HepG2 (cell line): Measurements from ENCODE around the gene HSPA4L.

Experiments used
- ATF3 ChIP-seq: sonication (generic); formaldehyde crosslinking; IDR thresholded peaks from 2 replicates; pipeline ENCODE4 v1.4.0; 2020; ENCODE audit warnings: missing genetic modification reagents
- ETV6 ChIP-seq: sonication (generic); formaldehyde crosslinking; conservative IDR thresholded peaks from 2 replicates; pipeline ENCODE4 v1.4.0; 2020; ENCODE audit warnings: missing genetic modification reagents
- NONO ChIP-seq, 2 experiments: fragments of 450-650 bp in 1 of 2; sonication (generic) in 1 of 2; formaldehyde crosslinking in 1 of 2; IDR thresholded peaks in 1 of 2; conservative IDR thresholded peaks in 1 of 2; 2 replicates each; pipeline versions ENCODE4 v1.6.1 to v1.8.0; 2017 to 2022; ENCODE audit warnings: mild to moderate bottlenecking in 1 of 2, missing genetic modification reagents in 1 of 2, moderate library complexity in 1 of 2
- TAF1 ChIP-seq: sonication (generic); formaldehyde crosslinking; IDR thresholded peaks from 2 replicates; pipeline ENCODE4 v1.4.0; 2020; ENCODE audit warnings: missing genetic modification reagents
- THRA ChIP-seq: sonication (generic); formaldehyde crosslinking; IDR thresholded peaks from 2 replicates; pipeline ENCODE4 v1.4.0; 2020; ENCODE audit warnings: missing genetic modification reagents, borderline replicate concordance
- ZFP36 ChIP-seq: fragments of 150-350 bp; IDR thresholded peaks from 2 replicates; pipeline ENCODE4 v1.6.1; 2018; ENCODE audit warnings: borderline replicate concordance, low read length, low read depth; ENCODE audit not compliant: partially characterized antibody
- TF ChIP-seq, protein P1 (sequence below): sonication (generic); formaldehyde crosslinking; IDR thresholded peaks from 2 replicates; pipeline ENCODE4 v1.5.0; 2020; ENCODE audit warnings: mild to moderate bottlenecking, missing genetic modification reagents, moderate library complexity
- TF ChIP-seq, protein P2 (sequence below): sonication (generic); formaldehyde crosslinking; IDR thresholded peaks from 2 replicates; pipeline ENCODE4 v1.5.0; 2020; ENCODE audit warnings: mild to moderate bottlenecking, missing genetic modification reagents, borderline replicate concordance

DNA sequence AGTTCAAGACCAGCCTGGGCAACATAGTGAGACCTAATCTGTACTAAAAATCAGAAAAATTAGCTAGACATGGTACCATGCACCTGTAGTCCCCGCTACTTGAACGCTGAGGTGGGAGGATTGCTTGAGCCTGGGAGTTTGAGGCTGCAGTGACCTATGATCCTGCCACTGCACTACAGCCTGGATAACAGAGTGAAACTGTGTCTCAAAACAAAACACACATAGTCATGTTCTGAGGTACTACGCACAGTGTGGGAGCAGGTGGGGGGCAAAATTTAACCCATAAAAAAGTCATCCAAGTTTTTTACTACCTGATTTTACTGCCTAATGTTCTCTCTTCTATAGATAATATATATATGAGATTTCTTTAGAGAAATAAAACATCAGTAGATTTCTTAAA, 28.4 kb downstream of the HSPA4L start:
- TF ChIP-seq, protein P1, sequence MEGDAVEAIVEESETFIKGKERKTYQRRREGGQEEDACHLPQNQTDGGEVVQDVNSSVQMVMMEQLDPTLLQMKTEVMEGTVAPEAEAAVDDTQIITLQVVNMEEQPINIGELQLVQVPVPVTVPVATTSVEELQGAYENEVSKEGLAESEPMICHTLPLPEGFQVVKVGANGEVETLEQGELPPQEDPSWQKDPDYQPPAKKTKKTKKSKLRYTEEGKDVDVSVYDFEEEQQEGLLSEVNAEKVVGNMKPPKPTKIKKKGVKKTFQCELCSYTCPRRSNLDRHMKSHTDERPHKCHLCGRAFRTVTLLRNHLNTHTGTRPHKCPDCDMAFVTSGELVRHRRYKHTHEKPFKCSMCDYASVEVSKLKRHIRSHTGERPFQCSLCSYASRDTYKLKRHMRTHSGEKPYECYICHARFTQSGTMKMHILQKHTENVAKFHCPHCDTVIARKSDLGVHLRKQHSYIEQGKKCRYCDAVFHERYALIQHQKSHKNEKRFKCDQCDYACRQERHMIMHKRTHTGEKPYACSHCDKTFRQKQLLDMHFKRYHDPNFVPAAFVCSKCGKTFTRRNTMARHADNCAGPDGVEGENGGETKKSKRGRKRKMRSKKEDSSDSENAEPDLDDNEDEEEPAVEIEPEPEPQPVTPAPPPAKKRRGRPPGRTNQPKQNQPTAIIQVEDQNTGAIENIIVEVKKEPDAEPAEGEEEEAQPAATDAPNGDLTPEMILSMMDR (CRISPR knock-in tag): no peak
- no peak for TF ChIP-seq TAF1
- no peak for TF ChIP-seq NONO (IDR thresholded peaks at IDR 0.05)
- no peak for TF ChIP-seq NONO (CRISPR knock-in tag; conservative IDR thresholded peaks at IDR 0.05)
- no peak for TF ChIP-seq ATF3 (CRISPR knock-in tag)
- TF ChIP-seq, protein P2, sequence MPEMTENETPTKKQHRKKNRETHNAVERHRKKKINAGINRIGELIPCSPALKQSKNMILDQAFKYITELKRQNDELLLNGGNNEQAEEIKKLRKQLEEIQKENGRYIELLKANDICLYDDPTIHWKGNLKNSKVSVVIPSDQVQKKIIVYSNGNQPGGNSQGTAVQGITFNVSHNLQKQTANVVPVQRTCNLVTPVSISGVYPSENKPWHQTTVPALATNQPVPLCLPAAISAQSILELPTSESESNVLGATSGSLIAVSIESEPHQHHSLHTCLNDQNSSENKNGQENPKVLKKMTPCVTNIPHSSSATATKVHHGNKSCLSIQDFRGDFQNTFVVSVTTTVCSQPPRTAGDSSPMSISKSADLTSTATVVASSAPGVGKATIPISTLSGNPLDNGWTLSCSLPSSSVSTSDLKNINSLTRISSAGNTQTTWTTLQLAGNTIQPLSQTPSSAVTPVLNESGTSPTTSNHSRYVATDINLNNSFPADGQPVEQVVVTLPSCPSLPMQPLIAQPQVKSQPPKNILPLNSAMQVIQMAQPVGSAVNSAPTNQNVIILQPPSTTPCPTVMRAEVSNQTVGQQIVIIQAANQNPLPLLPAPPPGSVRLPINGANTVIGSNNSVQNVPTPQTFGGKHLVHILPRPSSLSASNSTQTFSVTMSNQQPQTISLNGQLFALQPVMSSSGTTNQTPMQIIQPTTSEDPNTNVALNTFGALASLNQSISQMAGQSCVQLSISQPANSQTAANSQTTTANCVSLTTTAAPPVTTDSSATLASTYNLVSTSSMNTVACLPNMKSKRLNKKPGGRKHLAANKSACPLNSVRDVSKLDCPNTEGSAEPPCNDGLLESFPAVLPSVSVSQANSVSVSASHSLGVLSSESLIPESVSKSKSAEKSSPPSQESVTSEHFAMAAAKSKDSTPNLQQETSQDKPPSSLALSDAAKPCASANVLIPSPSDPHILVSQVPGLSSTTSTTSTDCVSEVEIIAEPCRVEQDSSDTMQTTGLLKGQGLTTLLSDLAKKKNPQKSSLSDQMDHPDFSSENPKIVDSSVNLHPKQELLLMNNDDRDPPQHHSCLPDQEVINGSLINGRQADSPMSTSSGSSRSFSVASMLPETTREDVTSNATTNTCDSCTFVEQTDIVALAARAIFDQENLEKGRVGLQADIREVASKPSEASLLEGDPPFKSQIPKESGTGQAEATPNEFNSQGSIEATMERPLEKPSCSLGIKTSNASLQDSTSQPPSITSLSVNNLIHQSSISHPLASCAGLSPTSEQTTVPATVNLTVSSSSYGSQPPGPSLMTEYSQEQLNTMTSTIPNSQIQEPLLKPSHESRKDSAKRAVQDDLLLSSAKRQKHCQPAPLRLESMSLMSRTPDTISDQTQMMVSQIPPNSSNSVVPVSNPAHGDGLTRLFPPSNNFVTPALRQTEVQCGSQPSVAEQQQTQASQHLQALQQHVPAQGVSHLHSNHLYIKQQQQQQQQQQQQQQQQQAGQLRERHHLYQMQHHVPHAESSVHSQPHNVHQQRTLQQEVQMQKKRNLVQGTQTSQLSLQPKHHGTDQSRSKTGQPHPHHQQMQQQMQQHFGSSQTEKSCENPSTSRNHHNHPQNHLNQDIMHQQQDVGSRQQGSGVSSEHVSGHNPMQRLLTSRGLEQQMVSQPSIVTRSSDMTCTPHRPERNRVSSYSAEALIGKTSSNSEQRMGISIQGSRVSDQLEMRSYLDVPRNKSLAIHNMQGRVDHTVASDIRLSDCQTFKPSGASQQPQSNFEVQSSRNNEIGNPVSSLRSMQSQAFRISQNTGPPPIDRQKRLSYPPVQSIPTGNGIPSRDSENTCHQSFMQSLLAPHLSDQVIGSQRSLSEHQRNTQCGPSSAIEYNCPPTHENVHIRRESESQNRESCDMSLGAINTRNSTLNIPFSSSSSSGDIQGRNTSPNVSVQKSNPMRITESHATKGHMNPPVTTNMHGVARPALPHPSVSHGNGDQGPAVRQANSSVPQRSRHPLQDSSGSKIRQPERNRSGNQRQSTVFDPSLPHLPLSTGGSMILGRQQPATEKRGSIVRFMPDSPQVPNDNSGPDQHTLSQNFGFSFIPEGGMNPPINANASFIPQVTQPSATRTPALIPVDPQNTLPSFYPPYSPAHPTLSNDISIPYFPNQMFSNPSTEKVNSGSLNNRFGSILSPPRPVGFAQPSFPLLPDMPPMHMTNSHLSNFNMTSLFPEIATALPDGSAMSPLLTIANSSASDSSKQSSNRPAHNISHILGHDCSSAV (CRISPR knock-in tag): no peak
- no peak for TF ChIP-seq THRA (CRISPR knock-in tag)
- TF ChIP-seq ETV6 (CRISPR knock-in tag): no peak
- TF ChIP-seq ZFP36: no peak
